ENCODE data around the gene FES.
"Not testable (repeated sequence)": the region's sequence is repeated elsewhere in the genome, so short reads cannot be mapped to it uniquely, and the experiment has no call there.

The FES gene

GRCh38 chr15:90890839-90891238, 6.5 kb downstream of the FES start:
- DNase-seq (ENCODE audit: low read depth in 2 of 2, low spot score in 1 of 2) = no peak

GRCh38 chr15:90891346-90891949, 7.1 kb downstream of the FES start:
- DNase-seq (ENCODE audit: low read depth in 2 of 2, low spot score in 1 of 2) = no peak

GRCh38 chr15:90892023-90892422, 7.7 kb downstream of the FES start:
- no peak for DNase-seq (ENCODE audit: low read depth in 2 of 2, low spot score in 1 of 2)

- DNase-seq (ENCODE audit: low read depth in 2 of 2, low spot score in 1 of 2) = no peak
Measured at GRCh38 chr15:90892498-90893174, 8.3 kb downstream of the FES start.

- no peak for DNase-seq (ENCODE audit: low read depth in 2 of 2, low spot score in 1 of 2)
Measured at GRCh38 chr15:90893175-90894090, 9.1 kb downstream of the FES start.

GRCh38 chr15:90895571-90896117, 11.3 kb downstream of the FES start:
- DNase-seq (ENCODE audit: low read depth in 2 of 2, low spot score in 1 of 2) = no peak

- not testable (repeated sequence) for DNase-seq (ENCODE audit: low read depth in 2 of 2, low spot score in 1 of 2)
Measured at GRCh38 chr15:90897131-90897655, 12.9 kb downstream of the FES start.

- DNase-seq (ENCODE audit: low read depth in 2 of 2, low spot score in 1 of 2) = no peak
Measured at GRCh38 chr15:90901175-90902039, 17.1 kb downstream of the FES start.

- DNase-seq (ENCODE audit: low read depth in 2 of 2, low spot score in 1 of 2) = peak; percentile 25 to 42
Measured at GRCh38 chr15:90902040-90902839, 17.9 kb downstream of the FES start.

GRCh38 chr15:90902840-90903732, 18.8 kb downstream of the FES start, which contains the start of gene MAN2A2:
Gene MAN2A2, plus strand, starts transcription at chr15:90903302. Its CDS starts 906 bp downstream, at chr15:90904208.
- DNase-seq (ENCODE audit: low read depth in 2 of 2, low spot score in 1 of 2) = peak; percentile 32 to 52

GRCh38 chr15:90903733-90904536, 19.6 kb downstream of the FES start:
- DNase-seq (ENCODE audit: low read depth in 2 of 2, low spot score in 1 of 2) = no peak

GRCh38 chr15:90904746-90905145, 20.4 kb downstream of the FES start:
- DNase-seq (ENCODE audit: low read depth in 2 of 2, low spot score in 1 of 2) = no peak

- no peak for DNase-seq (ENCODE audit: low read depth in 2 of 2, low spot score in 1 of 2)
Measured at GRCh38 chr15:90905306-90906180, 21.2 kb downstream of the FES start.

GRCh38 chr15:90906181-90906849, 22.0 kb downstream of the FES start:
- DNase-seq (ENCODE audit: low read depth in 2 of 2, low spot score in 1 of 2) = no peak

- no peak for DNase-seq (ENCODE audit: low read depth in 2 of 2, low spot score in 1 of 2)
Measured at GRCh38 chr15:90907051-90907660, 22.9 kb downstream of the FES start.
